HepG2 (cell line): ENCODE results near the gene ATP8B1. TPM values are rescaled to one million over a fixed set of nuclear protein-coding genes. Genes with fewer than 3 reads are reported as not detected.

Experiments used
- ATAC-seq: fragments of 200-7000 bp; cut with Tn5 transposase; 3 replicates; pipeline ENCODE4 v1.9.1; 2020; ENCODE audit warnings: mild to moderate bottlenecking, moderate library complexity
- BruUV-seq: library from RNA; stranded (reverse); fragments of 400-500 nt; replicated peaks from 2 replicates; lab custom pipeline; 2021; lab: Mats Ljungman, UMichigan
- CTCF ChIA-PET: fragments of 300-600 bp; formaldehyde crosslinking; extraction: SDS; loops from one replicate; lab custom pipeline; 2021; ENCODE audit warnings: low total read pairs, inconsistent platforms, low intra/inter-chr PET ratio; lab: Yijun Ruan, JAX
- POLR2A ChIA-PET: fragments of 350-600 bp; sonication (Branson Sonifier 250); formaldehyde crosslinking; loops from one replicate; lab custom pipeline; 2020; ENCODE audit warnings: antibody characterized with exemption, inconsistent platforms; lab: Yijun Ruan, JAX
- DNase-seq: peaks from one replicate; pipeline ENCODE4 v3.0.0-alpha.2; 2015; ENCODE audit warnings: low spot score
- FAIRE-seq: peaks from 3 replicates; lab custom pipeline; 2011; peaks lifted over from hg19 to GRCh38; lab: Jason Lieb, UNC
- H2AFZ ChIP-seq: one replicate; pipeline ENCODE4 v1.6.1; 2011; ENCODE audit warnings: low read length, inconsistent platforms
- H3K27ac ChIP-seq: fragments of 300-600 bp; 3 replicates; pipeline ENCODE4 v1.8.0; 2011; ENCODE audit warnings: mixed run types, mild to moderate bottlenecking, mixed read lengths, low read length, inconsistent platforms; ENCODE audit not compliant: insufficient read depth; ENCODE audit errors: extremely low read length
- H3K27me3 ChIP-seq, 2 experiments: fragments of 200-600 bp in 1 of 2; 2 replicates in 1 of 2; 3 replicates in 1 of 2; pipeline versions ENCODE4 v1.6.0 to v1.8.0; 2011; ENCODE audit warnings: low read length in 2 of 2, mild to moderate bottlenecking in 2 of 2, moderate library complexity in 2 of 2, inconsistent platforms in 1 of 2; ENCODE audit not compliant: insufficient read depth in 2 of 2, control insufficient read depth in 1 of 2
- H3K36me3 ChIP-seq, 2 experiments: fragments of 200-600 bp in 1 of 2; replicated peaks in 1 of 2; 2 replicates in 1 of 2; 3 replicates in 1 of 2; pipeline versions ENCODE4 v1.5.1 to v1.8.0; 2011; ENCODE audit warnings: low read length in 2 of 2, inconsistent platforms in 1 of 2; ENCODE audit not compliant: insufficient read depth in 2 of 2, control insufficient read depth in 1 of 2
- H3K4me1 ChIP-seq: 2 replicates; pipeline ENCODE4 v1.5.1; 2012; ENCODE audit warnings: low read length, inconsistent platforms; ENCODE audit not compliant: insufficient read depth
- H3K4me2 ChIP-seq: 2 replicates; pipeline ENCODE4 v1.6.0; 2011; ENCODE audit warnings: low read depth, low read length, inconsistent platforms
- H3K4me3 ChIP-seq, 3 experiments: fragments of 200-600 bp in 1 of 3; sonication (generic), shearing (Covaris generic) in 1 of 3; replicated peaks in 1 of 3; 2 replicates each; pipeline ENCODE4 v1.5.1; 2011 to 2016; ENCODE audit warnings: low read length in 3 of 3, inconsistent platforms in 2 of 3, low read depth in 2 of 3, mild to moderate bottlenecking in 2 of 3, control low read depth in 1 of 3, mixed read lengths in 1 of 3; ENCODE audit not compliant: insufficient read depth in 1 of 3
- H3K79me2 ChIP-seq: one replicate; pipeline ENCODE4 v1.6.1; 2011; ENCODE audit warnings: low read length, inconsistent platforms; ENCODE audit not compliant: insufficient read depth
- H3K9ac ChIP-seq: 2 replicates; pipeline ENCODE4 v1.6.0; 2011; ENCODE audit warnings: mild to moderate bottlenecking, low read depth, low read length, inconsistent platforms; ENCODE audit not compliant: insufficient read depth
- H3K9me3 ChIP-seq: 2 replicates; pipeline ENCODE4 v1.5.1; 2012; ENCODE audit warnings: mild to moderate bottlenecking, low read length
- H4K20me1 ChIP-seq: 2 replicates; pipeline ENCODE4 v1.6.0; 2011; ENCODE audit warnings: inconsistent platforms, mild to moderate bottlenecking, low read length, moderate library complexity; ENCODE audit not compliant: insufficient read depth
- ATF7 ChIP-seq, 2 experiments: fragments of 450-650 bp in 1 of 2; sonication (generic) in 1 of 2; formaldehyde crosslinking in 1 of 2; IDR thresholded peaks; 2 replicates each; pipeline versions ENCODE4 v1.4.0 to v1.6.1; 2016 to 2020; ENCODE audit warnings: antibody characterized with exemption in 1 of 2, mild to moderate bottlenecking in 1 of 2, missing genetic modification reagents in 1 of 2
- FOXP1 ChIP-seq, 2 experiments: fragments of 450-650 bp in 1 of 2; IDR thresholded peaks; 2 replicates each; pipeline ENCODE4 v1.6.1; 2017 to 2018; ENCODE audit warnings: antibody characterized with exemption in 1 of 2
- HNRNPL ChIP-seq: fragments of 200-400 bp; formaldehyde crosslinking; IDR thresholded peaks from 2 replicates; pipeline ENCODE4 v1.6.1; 2017; ENCODE audit warnings: mild to moderate bottlenecking, low read depth, low read length
- KLF16 ChIP-seq, 2 experiments: sonication (generic) in 1 of 2; formaldehyde crosslinking in 1 of 2; IDR thresholded peaks; 2 replicates each; pipeline versions ENCODE4 v1.6.1 to v1.8.0; 2016 to 2023; ENCODE audit warnings: missing genetic modification reagents in 2 of 2, missing compliant biosample characterization in 1 of 2
- KLF6 ChIP-seq: IDR thresholded peaks from 2 replicates; pipeline ENCODE4 v1.8.0; 2016; ENCODE audit warnings: missing biosample characterization, missing genetic modification reagents
- MAFF ChIP-seq: IDR thresholded peaks from 2 replicates; pipeline ENCODE4 v1.6.1; 2011; ENCODE audit warnings: low read depth, low read length, improper control_type of control experiment
- MAFK ChIP-seq, 2 experiments: IDR thresholded peaks in 1 of 2; conservative IDR thresholded peaks in 1 of 2; 2 replicates each; pipeline ENCODE4 v1.6.1; 2011; ENCODE audit warnings: improper control_type of control experiment in 2 of 2, low read length in 2 of 2
- PAF1 ChIP-seq: IDR thresholded peaks from 2 replicates; pipeline ENCODE4 v1.6.1; 2016; ENCODE audit warnings: missing genetic modification reagents, missing compliant biosample characterization
- STAG1 ChIP-seq: sonication (generic); formaldehyde crosslinking; IDR thresholded peaks from 2 replicates; pipeline ENCODE4 v1.4.0; 2020; ENCODE audit warnings: missing genetic modification reagents
- ZNF12 ChIP-seq: sonication (generic); formaldehyde crosslinking; IDR thresholded peaks from 2 replicates; pipeline ENCODE4 v1.5.0; 2020; ENCODE audit warnings: missing genetic modification reagents
- ZNF484 ChIP-seq: sonication (generic); formaldehyde crosslinking; IDR thresholded peaks from 2 replicates; pipeline ENCODE4 v1.5.1; 2020; ENCODE audit warnings: mild to moderate bottlenecking, low read depth, missing genetic modification reagents, borderline replicate concordance
- ZNF570 ChIP-seq: sonication (generic); formaldehyde crosslinking; IDR thresholded peaks from 2 replicates; pipeline ENCODE4 v1.4.0; 2020; ENCODE audit warnings: mild to moderate bottlenecking, missing genetic modification reagents, borderline replicate concordance
- ZNF614 ChIP-seq: IDR thresholded peaks from 2 replicates; pipeline ENCODE4 v1.6.1; 2018; ENCODE audit warnings: missing biosample characterization, missing genetic modification reagents, inconsistent platforms, borderline replicate concordance
- ZNF878 ChIP-seq: sonication (generic); formaldehyde crosslinking; IDR thresholded peaks from 2 replicates; pipeline ENCODE4 v1.8.1; 2023; ENCODE audit warnings: mild to moderate bottlenecking, missing genetic modification reagents, moderate library complexity
- ZSCAN21 ChIP-seq: sonication (generic); formaldehyde crosslinking; IDR thresholded peaks from 2 replicates; pipeline ENCODE4 v1.8.0; 2022; ENCODE audit warnings: mild to moderate bottlenecking, missing genetic modification reagents, moderate library complexity, borderline replicate concordance
- WGBS: methylation state at CpG from one replicate; pipeline ENCODE4 v1.1.6; 2017; ENCODE audit warnings: low lambda C conversion rate; 5-methylcytosine and 5-hydroxymethylcytosine counted together
- in situ Hi-C: cut with HindIII; loops from 2 replicates; pipeline ENCODE4 v1.10.0; 2017; ENCODE audit warnings: low pct_unique_long_range_greater_than_20kb; ENCODE audit not compliant: extremely low pct_ligation_motif_present
- intact Hi-C: fragments of 100-400 bp; cut with micrococcal nuclease; formaldehyde crosslinking; loops from one replicate; pipeline ENCODE4 v1.10.0; 2022; ENCODE audit not compliant: unreplicated experiment
- polyA plus RNA-seq, 8 experiments: library from polyadenylated mRNA; depleted of rRNA in 3 of 8; stranded (reverse) in 7 of 8; unstranded in 1 of 8; fragments of >200 nt; fragmentation: Illumina TruSeq in 4 of 8; extraction: Trizol in 4 of 8; gene quantifications; 2 replicates each; pipeline versions ENCODE4 v1.2.1 to v1.2.3, GENCODE V29; 2011 to 2016; ENCODE audit warnings: low read depth in 4 of 8, missing spikeins in 1 of 8, mixed read lengths in 1 of 8; ENCODE audit not compliant: insufficient read depth in 1 of 8
- total RNA-seq, 5 experiments: library from RNA; depleted of rRNA; stranded (reverse); fragments of >200 nt; fragmentation: Illumina TruSeq; extraction: Trizol; gene quantifications; 2 replicates each; pipeline ENCODE4 v1.2.3, GENCODE V29; 2016; ENCODE audit warnings: low read depth in 1 of 5
- TF ChIP-seq, protein P1 (sequence below): sonication (generic); formaldehyde crosslinking; IDR thresholded peaks from 2 replicates; pipeline ENCODE4 v1.8.0; 2022; ENCODE audit warnings: missing genetic modification reagents, mild to moderate bottlenecking, inconsistent platforms, borderline replicate concordance
- TF ChIP-seq, protein P2 (sequence below): sonication (generic); formaldehyde crosslinking; IDR thresholded peaks from 2 replicates; pipeline ENCODE4 v1.4.0; 2020; ENCODE audit warnings: mild to moderate bottlenecking, low read depth, missing genetic modification reagents

The ATP8B1 gene
- total and polyA plus RNA-seq, 2 of the 13 experiments (the other 11 are each of a cell fraction or from before 2014, with no cell fraction given): 2.8 to 4.0 TPM

DNA sequence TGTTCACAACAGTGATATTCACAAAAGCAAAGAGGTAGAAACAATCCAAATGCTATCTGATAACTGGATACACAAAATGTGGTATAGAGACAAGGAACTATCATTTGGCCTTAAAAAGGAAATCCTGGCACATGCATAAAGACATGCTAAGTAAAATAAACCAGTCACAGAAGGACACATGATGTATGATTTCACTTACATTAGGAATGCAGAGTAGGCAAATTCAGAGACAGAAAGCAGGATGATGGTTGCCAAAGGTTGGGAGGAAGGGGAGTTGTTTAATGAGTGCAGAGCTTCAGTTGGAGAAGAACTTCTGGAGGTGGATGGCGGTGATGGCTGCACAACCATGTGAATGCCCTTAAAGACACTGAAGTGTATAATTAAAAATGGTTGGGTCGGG is 38.1 kb downstream of the ATP8B1 start:
- 91% methylated on average over 2 of the region's 2 CpGs for WGBS
- FAIRE-seq (no peak), DNase-seq (no peak), ATAC-seq (no peak)
- Histone ChIP-seq H2AFZ (no peak overlapping the region), H3K36me3 (no peaks in the 10 kb centered on the region), H3K27ac (no peak overlapping the region), H3K4me3 (no peak overlapping the region), H3K9ac (no peak overlapping the region), H3K27me3 (no peaks in the 10 kb centered on the region), H3K4me2 (no peak overlapping the region), H3K9me3 (no peaks in the 10 kb centered on the region), H4K20me1 (no peaks in the 10 kb centered on the region), H3K4me1 (peaks cover 12% of the 10 kb centered on the region; the same call in 1 of the 2 replicates), H3K79me2 (no peaks in the 10 kb centered on the region)
- ChIA-PET CTCF (no interaction called here), POLR2A (no interaction called here)
- no TSS peak for BruUV-seq
- intact Hi-C loops: no loop called here
- TF ChIP-seq MAFK (conservative IDR thresholded peaks at IDR 0.05 in 1 of 2, IDR thresholded peaks at IDR 0.05 in 1 of 2; ENCODE audit: low read length in 2 of 2) (peak in 1 of 2 experiments; percentile 27; a peak in 1 of 4 replicates), ZNF570 (no peak), STAG1 (CRISPR knock-in tag) (no peak), FOXP1 (IDR thresholded peaks at IDR 0.05) (no peak), FOXP1 (CRISPR knock-in tag; IDR thresholded peaks at IDR 0.05) (no peak), PAF1 (CRISPR knock-in tag) (no peak), ZNF484 (no peak), ZSCAN21 (CRISPR knock-in tag) (no peak), ATF7 (IDR thresholded peaks at IDR 0.05) (no peak), ATF7 (CRISPR knock-in tag; IDR thresholded peaks at IDR 0.05) (no peak), HNRNPL (no peak), KLF6 (CRISPR knock-in tag) (no peak), ZNF614 (CRISPR knock-in tag) (no peak), KLF16 (CRISPR knock-in tag; IDR thresholded peaks at IDR 0.05) (no peak), ZNF878 (CRISPR knock-in tag) (no peak), ZNF12 (no peak), MAFF (0 out of 2 replicates have a peak, but pooled peaks have one; percentile 19)
- TF ChIP-seq, protein P1, sequence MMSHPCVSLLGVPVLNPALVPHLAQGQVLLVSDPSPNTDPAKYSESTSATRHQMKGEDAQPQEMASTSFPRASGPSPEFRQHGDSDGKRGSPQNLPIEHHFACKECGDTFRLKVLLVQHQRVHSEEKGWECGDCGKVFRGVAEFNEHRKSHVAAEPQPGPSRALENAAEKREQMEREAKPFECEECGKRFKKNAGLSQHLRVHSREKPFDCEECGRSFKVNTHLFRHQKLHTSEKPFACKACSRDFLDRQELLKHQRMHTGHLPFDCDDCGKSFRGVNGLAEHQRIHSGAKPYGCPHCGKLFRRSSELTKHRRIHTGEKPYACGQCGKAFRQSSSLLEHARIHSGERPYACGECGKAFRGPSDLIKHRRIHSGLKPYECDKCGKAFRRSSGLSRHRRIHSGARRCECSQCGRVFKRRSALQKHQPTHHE (CRISPR knock-in tag): no peak
- TF ChIP-seq, protein P2, sequence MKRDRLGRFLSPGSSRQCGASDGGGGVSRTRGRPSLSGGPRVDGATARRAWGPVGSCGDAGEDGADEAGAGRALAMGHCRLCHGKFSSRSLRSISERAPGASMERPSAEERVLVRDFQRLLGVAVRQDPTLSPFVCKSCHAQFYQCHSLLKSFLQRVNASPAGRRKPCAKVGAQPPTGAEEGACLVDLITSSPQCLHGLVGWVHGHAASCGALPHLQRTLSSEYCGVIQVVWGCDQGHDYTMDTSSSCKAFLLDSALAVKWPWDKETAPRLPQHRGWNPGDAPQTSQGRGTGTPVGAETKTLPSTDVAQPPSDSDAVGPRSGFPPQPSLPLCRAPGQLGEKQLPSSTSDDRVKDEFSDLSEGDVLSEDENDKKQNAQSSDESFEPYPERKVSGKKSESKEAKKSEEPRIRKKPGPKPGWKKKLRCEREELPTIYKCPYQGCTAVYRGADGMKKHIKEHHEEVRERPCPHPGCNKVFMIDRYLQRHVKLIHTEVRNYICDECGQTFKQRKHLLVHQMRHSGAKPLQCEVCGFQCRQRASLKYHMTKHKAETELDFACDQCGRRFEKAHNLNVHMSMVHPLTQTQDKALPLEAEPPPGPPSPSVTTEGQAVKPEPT: no peak
- in situ Hi-C loops: no loop called here
